Fibroblast of skin of right quadriceps (primary cell): ENCODE results near the gene PPP2R2B.
A peak's percentile ranks its signal among the peaks of the same experiment; 100 is the strongest.

ENCODE experiments used
- DNase-seq: peaks from one replicate; pipeline ENCODE4 v3.0.0-alpha.2; 2013

The PPP2R2B gene

GRCh38 chr5:146533260-146533857 lies 345.2 kb downstream of the PPP2R2B start:
- peak; percentile 55 for DNase-seq
